ENCODE measurements around the gene CAT.

- TF ChIP-seq YY1 (IDR thresholded peaks at IDR 0.05; ENCODE audit: insufficient read depth, insufficient read length) (no peak), SUZ12 (IDR thresholded peaks at IDR 0.05; ENCODE audit: extremely low read depth, insufficient read depth, insufficient read length) (no peak), ZNF274 (IDR thresholded peaks at IDR 0.05; ENCODE audit: low read depth, low read length) (no peak)
These were observed 19.6 kb upstream of the CAT start for GRCh38 chr11:34419158-34419557.

All from NT2/D1 (cell line).